Cerebellar cortex (tissue), 1 donor: ENCODE data around the gene GNG14.
"Not testable (repeated sequence)": the region's sequence is repeated elsewhere in the genome, so short reads cannot be mapped to it uniquely, and the experiment has no call there.

ENCODE experiments used
- DNase-seq: peaks from one replicate; pipeline ENCODE4 v3.0.0-alpha.2; 2015; ENCODE audit warnings: low spot score

The GNG14 gene

DNA sequence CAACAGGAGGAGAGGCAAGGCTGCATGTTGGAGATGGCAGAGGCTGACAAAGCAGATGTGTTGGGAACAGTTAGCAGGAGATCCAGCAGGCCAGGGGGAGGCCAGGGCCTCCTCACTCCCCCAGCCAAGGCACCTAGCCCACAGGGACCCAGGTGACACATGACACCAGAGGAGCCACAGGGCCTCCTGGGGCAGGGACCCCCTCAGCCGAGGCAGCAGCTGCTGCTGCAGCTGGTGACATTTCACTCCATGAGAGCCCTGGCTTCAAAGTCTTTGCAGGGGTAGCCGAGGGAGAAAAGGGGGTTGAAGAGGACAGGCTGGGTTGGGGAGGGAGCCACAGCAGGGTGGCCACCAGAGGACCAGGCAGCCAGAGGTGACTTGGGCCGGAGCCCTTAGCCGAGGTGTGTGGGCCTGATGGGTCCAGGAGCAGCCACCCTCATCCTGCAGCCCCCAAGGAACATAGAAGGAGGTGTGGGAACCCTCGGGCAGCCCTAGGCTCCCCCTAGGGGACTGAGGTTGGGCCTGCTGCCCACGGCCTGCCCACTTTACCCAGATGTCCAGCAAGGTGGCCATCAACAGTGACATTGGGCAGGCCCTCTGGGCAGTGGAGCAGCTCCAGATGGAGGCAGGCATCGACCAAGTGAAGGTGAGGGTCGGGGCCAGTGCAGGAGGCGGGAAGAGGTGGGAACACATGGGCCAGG lies at the start of gene GNG14:
Gene GNG14, plus strand, starts transcription at position 503 of the 701 bp plus-strand sequence. Its CDS starts 51 bp downstream, at position 554.
- no peak for DNase-seq

DNA sequence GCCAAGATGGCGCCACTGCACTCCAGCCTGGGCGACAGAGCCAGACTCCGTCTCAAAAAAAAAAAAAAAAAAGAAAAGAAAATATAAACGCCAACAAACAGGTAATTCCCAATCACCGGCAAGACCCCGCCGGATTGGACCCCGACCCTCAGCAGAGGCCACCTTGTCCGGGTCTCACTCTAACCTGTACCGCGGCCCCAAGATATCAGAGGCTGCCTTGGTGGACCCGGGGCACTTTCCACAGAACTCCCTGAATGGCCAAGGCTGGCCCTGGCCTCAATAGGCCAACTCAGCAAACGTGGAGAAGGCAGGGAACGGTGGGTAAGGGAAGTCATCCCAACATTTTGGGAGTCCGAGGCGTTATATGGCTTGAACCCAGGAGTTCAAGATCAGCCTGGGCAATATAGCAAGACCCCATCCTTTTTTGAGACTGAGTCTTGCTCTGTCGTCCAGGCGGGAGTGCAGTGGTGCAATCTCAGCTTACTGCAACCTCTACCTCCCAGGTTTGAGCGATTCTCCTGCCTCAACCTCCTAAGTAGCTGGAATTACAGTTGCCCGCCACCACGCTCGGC lies 49.1 kb upstream of the GNG14 start:
- no peak for DNase-seq

DNA sequence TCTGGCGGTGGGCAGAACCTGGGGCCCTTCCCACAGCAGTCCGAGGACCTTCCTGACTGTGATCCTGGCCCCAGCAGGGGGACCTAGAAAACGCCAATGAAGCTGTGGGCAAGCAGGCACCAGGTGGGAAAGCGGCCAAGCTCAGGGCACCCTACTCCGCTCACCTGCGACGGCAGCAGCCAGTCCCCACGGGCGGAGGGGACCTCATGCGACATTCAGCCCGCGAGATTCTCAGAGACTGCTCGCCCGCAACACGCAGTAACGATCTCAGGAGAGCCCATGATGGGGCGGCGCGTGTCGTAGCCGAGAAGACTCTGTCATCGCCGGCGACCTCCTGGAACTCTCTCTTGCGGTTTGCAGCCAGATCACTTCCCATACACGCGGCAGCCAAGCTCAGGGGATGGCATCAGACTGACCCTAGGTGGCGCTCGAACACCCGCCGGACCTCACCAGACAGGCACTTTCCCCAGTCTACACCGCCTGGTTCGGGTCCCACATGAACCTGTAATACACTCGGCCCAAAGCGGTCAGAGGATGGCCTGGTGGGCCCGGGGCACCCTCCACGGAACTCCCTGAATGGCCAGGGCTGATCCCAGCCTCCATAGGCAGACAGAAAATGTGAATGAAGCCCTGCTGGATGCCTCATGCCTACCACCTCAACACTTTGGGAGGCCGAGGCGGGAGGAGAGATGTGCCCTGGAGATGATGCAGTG lies 47.7 kb upstream of the GNG14 start:
- DNase-seq = peak; percentile 80

DNA sequence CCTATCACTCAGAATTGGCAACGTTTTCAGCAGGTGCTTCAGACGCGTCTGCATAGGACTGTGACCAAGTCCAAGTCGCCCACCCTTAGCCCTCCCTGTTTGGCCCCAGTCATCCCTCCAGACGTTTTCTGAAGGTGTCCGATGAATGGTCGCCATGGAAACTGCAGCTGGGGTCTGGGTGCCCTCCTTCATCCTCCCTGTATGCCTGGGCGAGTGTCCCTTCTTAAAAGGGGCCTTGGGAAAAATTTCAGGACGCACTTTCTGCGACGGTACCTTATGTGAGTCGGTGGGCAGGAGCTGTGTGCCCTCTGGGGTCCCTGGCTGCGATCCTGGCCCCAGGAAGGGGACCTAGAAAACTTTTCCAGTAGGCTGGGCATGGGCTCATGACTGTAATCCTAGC lies 46.3 kb upstream of the GNG14 start:
- no peak for DNase-seq

DNA sequence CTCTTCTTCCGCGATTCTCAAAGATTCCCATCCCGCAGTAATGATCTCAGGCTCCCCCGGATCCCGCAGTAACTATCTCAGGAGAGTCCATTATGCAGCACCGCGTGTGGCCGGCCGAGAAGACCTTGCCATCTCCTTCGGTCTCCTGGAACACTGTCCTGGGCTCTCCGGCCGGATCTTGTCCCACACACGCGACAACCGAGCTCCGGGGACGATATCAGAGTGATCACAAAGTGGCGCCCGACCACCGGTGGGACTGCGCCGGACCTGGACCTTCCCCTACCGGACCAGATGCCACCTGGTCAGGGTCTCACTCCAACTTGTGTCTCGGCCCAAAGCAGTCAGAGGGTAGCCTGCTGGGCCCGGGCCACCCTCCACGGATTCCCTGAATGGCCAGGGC lies 45.3 kb upstream of the GNG14 start:
- no peak for DNase-seq

DNA sequence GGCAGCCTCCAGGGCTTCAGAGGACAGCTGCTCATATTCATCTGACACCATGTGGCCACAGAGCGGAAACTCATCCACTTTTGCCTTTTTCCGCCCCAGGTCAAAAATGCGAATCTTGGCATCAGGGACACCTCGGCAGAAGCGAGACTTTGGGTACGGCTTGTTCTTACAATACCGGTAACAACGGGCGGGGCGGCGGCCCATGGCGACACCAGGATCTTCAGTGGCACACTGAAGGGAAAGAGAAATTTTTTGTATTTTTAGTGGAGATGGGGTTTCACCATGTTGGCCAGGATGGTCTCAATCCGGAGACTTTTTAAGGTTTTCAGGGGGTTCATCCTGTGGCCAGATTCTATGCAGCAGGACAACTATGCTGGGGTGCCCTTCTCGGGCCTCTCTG lies 44.1 kb upstream of the GNG14 start:
- not testable (repeated sequence) for DNase-seq

DNA sequence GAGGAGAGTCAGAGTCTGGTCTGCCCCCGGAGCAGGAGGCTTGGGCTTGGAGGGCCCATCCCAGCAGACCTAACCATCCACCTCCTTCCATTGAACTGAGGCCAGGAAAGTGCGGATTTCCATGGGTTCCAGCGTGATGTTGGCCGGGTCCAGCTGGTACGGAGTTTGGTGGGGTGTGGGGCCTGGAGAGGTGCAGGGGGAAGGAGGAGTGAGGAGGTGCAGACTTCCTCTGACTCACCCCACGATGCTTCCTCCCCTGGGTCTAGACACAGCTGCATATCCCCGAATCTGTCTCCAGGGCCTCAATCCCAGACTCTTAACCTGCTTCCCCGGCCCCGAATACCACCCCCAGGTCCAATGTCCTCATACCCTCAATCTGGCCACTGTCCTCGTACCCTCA lies 41.2 kb upstream of the GNG14 start:
- no peak for DNase-seq

DNA sequence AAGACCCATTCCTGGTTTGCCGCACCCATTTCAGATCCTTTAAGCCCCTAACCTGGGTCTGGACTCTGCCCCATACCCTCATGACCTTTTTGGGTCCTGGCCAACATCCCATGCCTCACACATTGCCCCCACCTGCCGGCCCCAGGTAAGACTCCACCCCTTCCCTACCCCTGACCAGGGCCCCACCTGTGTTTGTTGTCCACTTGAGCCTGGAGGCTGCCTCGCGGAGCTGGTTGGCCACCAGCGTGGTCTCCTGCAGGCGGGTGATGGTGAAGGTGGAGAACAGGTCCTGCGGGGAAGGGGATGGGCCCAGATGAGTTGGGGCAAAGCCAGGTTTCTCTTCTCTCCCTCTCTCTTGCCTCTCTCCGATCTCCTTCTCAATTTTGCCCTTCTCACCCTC lies 40.8 kb upstream of the GNG14 start:
- no peak for DNase-seq

DNA sequence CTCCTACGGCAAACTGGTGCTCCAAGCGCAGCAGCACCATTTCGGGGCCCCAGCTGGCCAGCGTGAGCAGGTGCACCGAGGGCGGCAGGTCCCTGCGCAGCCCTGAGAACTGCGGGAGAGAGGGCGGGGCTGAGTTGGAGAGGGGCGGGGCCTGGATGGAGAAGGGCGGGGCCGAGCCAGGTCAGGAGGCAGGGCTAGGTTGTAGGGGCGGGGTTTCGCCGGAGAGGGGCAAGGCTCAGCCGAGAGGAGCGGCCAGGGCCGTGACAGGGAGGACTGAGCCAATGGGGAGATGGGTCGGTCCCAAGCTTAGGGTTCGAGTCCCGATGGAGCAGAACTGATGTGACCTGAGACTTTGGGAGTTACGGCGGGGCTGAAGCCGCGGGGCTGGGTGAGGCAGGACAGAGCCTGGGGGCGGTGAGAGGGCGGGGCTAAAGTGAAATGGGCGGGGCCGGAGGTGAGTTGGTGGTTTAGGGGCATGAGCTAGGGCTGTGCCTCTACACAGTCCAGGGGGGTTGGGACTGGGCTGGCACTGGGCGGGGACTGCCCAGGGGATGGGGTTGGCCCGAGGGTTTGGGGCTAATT lies 40.2 kb upstream of the GNG14 start:
- DNase-seq = no peak

DNA sequence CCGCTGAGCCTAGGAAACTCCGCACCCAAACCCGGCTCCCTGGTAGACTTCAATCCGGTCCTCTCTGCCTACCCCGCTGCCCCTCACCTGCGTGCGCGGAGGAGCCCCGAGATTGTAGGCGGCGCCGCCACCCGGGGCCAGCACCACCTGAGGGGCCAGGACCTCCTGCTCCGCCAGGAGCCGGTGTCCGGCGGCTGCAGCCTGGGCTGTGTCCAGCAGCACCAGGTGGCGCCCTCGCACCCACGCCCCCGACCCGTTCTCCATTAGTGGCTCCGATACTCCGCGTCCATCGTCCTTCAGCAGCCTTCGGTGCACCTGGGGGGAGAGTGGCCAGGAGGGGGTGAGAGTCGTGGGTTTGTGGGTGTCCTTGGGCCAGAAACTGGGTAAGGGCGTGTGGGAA lies 39.7 kb upstream of the GNG14 start:
- DNase-seq = no peak

DNA sequence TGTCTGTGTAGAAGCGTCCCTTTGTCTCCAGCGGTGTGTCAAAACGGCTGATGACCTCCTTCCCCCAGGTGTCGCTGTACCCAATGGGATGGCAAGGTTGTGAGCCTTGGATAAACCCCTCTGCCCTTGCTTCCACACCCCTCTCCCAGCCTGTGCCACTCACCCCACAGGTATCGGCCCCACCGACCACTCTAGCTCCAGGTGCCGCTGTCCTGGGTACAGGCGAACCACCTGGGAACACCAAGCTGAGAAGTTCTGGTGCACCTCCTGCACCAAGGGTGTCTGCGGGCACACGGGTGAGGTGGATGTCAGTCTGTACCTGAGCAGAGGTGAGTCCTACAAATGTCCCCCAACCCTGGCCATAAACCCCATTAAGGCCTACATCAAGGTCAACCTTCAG lies 37.9 kb upstream of the GNG14 start:
- no peak for DNase-seq

DNA sequence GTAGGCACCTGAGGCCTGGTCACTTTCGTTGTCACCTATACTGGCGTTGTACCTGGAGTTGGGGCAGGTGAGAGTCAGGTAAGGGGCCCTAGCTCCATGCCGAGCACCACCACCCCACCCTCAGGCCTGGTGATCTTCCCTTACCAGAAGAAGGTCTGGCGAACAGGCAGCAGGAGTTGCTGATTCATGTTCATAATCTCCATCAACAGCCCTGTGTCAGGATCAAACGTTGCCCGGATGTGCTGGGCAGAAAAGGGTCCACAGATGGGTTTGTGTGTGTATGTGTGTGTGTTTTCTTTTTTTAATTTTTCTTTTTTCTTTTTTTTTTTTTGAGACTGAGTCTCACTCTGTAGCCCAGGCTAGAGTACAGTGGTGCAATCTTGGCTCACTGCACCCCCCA lies 35.6 kb upstream of the GNG14 start:
- DNase-seq = no peak

DNA sequence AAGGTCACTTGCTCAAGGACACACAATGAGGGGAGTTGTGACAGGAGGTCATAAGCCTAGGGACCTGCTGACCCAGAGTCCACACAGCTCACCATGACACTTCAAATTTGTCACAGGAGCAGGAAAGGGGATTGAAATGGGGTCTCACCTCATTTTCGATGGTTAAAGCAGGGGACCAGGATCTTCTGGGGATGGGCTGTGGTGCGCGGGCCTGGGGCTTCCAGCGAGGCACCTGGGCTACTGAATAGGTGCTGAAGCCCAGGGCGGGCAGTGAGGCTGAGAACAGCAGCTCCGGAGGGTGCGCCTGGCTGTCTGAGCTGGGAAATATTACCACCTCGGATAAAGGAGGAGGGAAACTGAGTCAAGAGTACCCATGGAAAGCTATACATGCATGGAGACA lies 32.3 kb upstream of the GNG14 start:
- no peak for DNase-seq

DNA sequence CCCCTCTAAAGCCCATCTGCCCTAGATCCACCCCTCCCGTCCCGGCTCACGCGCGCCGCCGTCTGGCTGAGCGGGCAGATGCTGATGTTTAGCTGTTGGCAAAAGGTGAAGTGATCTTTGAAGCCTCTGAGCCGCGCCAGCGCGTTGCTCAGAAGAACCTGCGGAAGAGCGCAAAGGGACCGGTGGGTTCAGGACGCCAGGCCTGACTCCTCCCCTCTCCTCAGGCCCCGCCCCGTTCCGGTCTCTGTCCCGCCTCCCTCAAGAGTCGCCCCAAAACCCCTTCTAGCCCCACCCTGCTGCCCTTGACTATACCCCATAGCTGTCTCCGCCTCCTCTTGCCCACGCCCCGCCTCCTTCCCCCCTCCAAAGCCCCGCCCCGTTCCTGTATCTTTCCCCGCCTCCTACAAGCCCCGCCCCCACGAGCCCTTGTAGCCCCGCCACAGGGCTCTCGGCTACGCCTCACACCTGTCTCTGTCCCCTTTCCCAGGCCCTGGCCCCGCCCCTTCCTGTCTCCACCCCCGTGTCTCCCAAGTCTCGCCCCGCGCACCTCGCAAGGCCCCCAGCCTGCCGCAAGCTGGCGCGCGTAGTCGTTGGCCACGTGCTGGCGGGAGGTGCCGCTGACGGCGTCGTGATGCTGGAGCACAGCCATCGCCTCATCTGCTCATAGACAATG lies 30.8 kb upstream of the GNG14 start:
- no peak for DNase-seq

DNA sequence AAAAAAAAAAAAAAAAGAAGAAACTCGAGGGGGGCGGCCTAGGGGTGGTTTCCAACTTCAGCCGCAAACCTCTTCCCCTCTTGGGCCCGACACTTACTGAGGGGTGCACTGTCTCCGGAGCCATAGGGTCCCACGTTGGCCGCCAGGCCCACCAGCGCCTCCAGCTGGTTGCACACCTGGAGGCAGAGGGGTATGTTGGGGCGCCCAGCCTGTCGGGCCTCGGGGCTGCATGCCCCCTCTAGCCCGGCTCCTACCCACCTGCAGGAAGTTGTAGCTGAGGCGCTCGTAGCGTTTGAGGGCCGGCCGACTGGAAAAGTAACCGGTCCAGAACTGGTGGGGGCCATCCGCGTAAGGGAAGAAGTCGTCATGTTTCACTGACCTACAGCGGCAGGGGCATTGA lies 29.8 kb upstream of the GNG14 start:
- no peak for DNase-seq

DNA sequence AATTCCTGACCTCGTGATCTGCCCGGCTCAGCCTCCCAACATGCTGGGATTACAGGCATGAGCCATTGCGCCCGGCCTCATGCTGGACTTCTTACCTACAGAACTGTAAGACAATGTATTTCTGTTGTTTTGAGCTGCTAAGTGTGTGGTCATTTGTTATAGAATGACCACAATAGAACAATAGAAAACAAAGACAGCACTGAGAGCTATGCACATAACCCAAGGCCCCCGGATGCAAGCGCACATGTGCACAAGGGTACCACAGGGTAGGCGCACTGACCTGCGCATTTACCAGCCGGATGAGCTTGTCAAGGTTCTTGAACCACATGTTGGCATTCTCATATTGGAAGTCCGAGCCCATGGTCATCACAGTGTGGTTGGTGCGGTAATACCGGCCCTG lies 26.8 kb upstream of the GNG14 start:
- DNase-seq = no peak

DNA sequence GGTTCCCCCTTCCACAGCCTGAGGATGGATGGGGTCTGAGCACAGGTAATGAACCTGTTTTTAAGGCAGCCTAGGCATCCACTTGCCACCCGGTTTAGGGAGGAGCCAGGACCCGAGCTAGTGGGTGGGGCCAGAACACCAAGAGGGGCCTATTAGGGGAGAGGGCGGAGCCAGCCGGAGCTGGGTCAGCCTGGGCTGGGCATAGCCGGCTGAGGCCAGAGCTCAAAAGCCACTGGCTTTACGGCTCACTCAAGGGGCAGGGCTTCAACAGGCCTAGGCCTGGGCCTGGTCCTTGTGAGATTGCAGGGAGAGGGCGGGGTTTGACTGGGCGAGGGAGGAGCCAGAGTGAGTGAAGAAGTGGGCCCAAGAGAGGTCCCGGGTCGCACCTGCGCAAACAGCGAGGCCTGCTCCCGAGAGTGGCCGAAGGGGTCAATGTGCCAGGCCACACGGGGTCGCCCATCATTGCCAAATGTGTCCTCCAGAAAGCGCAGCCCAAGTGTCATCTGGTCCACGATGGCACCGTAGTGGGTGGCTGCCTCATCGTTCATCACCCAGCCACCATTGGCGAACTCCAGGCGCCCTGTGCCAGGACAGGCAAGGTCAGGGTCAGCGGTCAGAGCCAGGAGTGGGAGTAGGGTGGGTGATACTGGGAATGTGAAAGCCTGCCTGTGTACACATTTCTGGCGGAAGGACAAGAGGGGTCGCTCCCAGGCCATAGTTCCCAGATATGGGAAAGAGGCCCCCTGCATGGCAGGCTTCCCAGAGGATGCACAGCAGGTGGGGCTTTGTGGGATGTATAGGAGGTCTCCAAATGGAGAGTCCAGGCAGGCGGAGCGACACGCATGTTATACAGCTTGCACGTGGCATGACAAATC lies 23.2 kb upstream of the GNG14 start:
- no peak for DNase-seq

DNA sequence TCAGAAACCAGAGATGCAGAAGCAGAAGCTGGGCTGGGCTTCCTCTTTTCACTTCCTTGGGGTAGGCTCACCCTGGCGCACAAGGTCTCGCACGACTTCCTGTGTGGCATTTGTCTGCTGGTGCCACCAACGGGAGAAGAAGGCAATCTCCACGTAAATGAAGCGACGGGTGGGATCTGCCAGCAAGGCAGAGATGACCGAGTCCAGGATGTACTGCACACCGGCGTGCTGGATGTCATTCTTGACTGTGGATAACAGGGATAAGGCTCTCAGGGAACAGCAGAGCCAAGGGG lies 22.6 kb upstream of the GNG14 start:
- DNase-seq = no peak

DNA sequence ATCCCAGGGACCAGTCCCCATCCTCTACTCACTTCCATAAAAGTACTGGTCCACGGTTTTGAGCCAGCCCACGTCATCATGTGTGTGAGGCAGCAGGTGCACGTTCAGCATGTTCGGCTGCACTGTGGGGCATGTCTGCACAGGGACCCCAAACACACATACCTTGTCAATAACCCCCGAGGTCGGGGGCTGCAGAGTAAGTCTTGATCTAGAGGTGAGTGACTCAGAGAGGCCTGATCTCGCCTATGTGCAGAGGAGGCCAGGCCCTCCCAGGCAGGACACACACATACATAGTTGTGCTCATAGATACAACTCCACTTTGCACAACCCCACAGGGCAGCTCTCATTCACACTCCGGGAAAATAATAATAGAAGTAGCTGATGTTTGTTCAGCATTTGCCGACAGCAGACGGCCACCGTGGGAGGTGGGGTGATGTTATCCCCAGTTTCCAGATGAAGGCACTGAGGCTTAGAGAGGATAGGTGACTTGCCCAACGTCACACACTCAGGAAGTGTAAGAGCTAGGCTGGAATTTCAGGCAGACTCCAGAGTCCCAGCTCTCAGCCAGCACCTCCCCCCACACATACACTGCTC lies 22.0 kb upstream of the GNG14 start:
- DNase-seq = no peak

DNA sequence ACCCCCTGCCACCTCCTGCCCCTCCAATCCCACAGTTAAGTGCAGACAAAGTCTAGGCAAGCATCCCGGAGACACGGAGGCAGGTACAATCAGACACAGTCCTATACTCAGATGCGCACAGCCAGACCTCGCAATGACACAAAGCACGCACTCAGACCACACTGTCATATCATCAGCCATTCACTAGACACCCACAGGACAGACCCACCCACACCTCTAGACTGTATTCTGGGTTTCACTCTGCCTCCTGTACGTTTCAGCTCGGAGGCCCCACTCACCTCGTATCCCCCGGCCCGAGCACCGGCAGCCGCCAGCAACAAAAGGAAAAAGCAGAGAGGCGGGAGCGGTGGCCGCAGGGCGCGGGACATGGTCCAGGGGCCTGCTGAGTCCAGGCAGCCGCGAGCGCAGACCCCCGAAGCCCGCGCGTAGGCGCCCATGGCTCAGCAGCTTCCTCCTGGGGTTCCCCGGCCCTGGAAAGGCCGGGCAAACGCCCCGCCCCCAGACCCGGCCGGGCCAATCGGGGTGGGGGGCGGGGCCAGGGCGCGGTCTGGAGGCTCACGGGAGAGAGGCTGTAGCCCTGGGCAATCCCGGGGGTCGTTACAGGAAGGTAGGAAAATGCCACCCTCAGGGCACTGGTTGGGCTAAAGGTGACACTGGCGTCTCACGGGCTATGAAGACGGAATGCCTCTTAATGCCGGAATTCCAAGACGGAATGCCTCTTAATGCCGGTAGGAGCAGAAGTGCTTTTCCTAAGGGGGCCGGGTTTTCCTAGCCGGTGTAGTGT lies 21.3 kb upstream of the GNG14 start, which contains the start of the genes MAN2B1 and WDR83:
Gene MAN2B1, minus strand, starts transcription at position 478 of the 784 bp plus-strand sequence. Its CDS starts 41 bp downstream, at position 437.
Gene WDR83, plus strand, starts transcription at position 543 of the 784 bp plus-strand sequence. CDS start 2,984 bp downstream, outside the sequence.
- peak; percentile 76 for DNase-seq
